Neural progenitor cell (in vitro differentiated cells): ENCODE measurements around the gene TNIK. TPM values are rescaled to one million over a fixed set of nuclear protein-coding genes. Genes with fewer than 3 reads are reported as not detected.

ENCODE experiments used
- DNase-seq: peaks from one replicate; pipeline ENCODE4 v3.0.0-alpha.2; 2016; ENCODE audit warnings: low spot score
- H2AFZ ChIP-seq: fragments of 200-600 bp; sonication (generic); replicated peaks from 2 replicates; pipeline ENCODE4 v1.6.1; 2016; ENCODE audit warnings: antibody characterized with exemption
- H3F3A ChIP-seq: fragments of 200-600 bp; sonication (generic); 2 replicates; pipeline ENCODE4 v1.6.1; 2016; ENCODE audit warnings: antibody characterized with exemption, low read depth
- H3K27ac ChIP-seq: fragments of 200-600 bp; sonication (generic); 2 replicates; pipeline ENCODE4 v1.5.1; 2016; ENCODE audit warnings: mild to moderate bottlenecking
- H3K27me3 ChIP-seq: fragments of 200-600 bp; sonication (generic); 2 replicates; pipeline ENCODE4 v1.6.1; 2016; ENCODE audit warnings: mild to moderate bottlenecking, moderate library complexity
- H3K36me3 ChIP-seq: fragments of 200-600 bp; sonication (generic); 2 replicates; pipeline ENCODE4 v1.5.1; 2016
- H3K4me1 ChIP-seq: fragments of 200-600 bp; sonication (generic); 2 replicates; pipeline ENCODE4 v1.6.1; 2016; ENCODE audit warnings: mixed run types
- H3K4me2 ChIP-seq: fragments of 200-600 bp; sonication (generic); 2 replicates; pipeline ENCODE4 v1.6.1; 2016
- H3K4me3 ChIP-seq: fragments of 200-600 bp; sonication (generic); 2 replicates; pipeline ENCODE4 v1.5.1; 2016
- H3K79me2 ChIP-seq: fragments of 200-600 bp; sonication (generic); 2 replicates; pipeline ENCODE4 v1.6.1; 2016; ENCODE audit warnings: low read depth
- H3K9ac ChIP-seq: fragments of 200-600 bp; sonication (generic); 2 replicates; pipeline ENCODE4 v1.6.1; 2016
- H3K9me3 ChIP-seq: fragments of 200-600 bp; sonication (generic); 2 replicates; pipeline ENCODE4 v1.5.1; 2016; ENCODE audit warnings: low read depth
- H4K20me1 ChIP-seq: fragments of 200-600 bp; sonication (generic); 2 replicates; pipeline ENCODE4 v1.6.1; 2016; ENCODE audit warnings: low read depth
- H3K27ac Mint-ChIP-seq: 3 replicates; pipeline ENCODE4 v1.8.0; 2021; ENCODE audit warnings: mixed read lengths
- H3K27me3 Mint-ChIP-seq: 2 replicates; pipeline ENCODE4 v1.8.0; 2022; ENCODE audit warnings: low read depth, mild to moderate bottlenecking, inconsistent platforms, moderate library complexity, mixed read lengths; ENCODE audit not compliant: insufficient read depth
- H3K36me3 Mint-ChIP-seq: 3 replicates; pipeline ENCODE4 v1.8.0; 2021; ENCODE audit warnings: mixed read lengths
- H3K4me1 Mint-ChIP-seq: 3 replicates; pipeline ENCODE4 v1.8.0; 2021; ENCODE audit warnings: mixed read lengths
- H3K4me3 Mint-ChIP-seq: 3 replicates; pipeline ENCODE4 v1.8.0; 2021; ENCODE audit warnings: mild to moderate bottlenecking, moderate library complexity, mixed read lengths
- H3K9me3 Mint-ChIP-seq: 3 replicates; pipeline ENCODE4 v1.8.0; 2020; ENCODE audit warnings: mixed read lengths
- CTCF ChIP-seq: fragments of 200-600 bp; sonication (generic); IDR thresholded peaks from 2 replicates; pipeline ENCODE4 v1.5.1; 2017; ENCODE audit warnings: antibody characterized with exemption, mild to moderate bottlenecking
- EZH2 ChIP-seq: fragments of 200-600 bp; sonication (generic); IDR thresholded peaks from 2 replicates; pipeline ENCODE4 v1.6.1; 2017; ENCODE audit warnings: antibody characterized with exemption, mild to moderate bottlenecking, moderate library complexity
- EZH2phosphoT487 ChIP-seq: fragments of 200-600 bp; sonication (generic); IDR thresholded peaks from 2 replicates; pipeline ENCODE4 v1.6.1; 2017; ENCODE audit warnings: antibody characterized with exemption
- total RNA-seq: library from RNA; depleted of rRNA; stranded (reverse); fragments of >200 nt; gene quantifications from 2 replicates; pipeline ENCODE4 v1.2.3, GENCODE V29; 2015; ENCODE audit warnings: low replicate concordance

The TNIK gene
- total RNA-seq, 1 donor from 2014 or later: 3.0 TPM

GRCh38 chr3:171388527-171388926 lies 71.7 kb downstream of the TNIK start:
- Mint-ChIP-seq H3K27me3 (no peaks in the 10 kb centered on the region), H3K27ac (peak overlapping the region; percentile 35), H3K36me3 (peaks cover 10% of the 10 kb centered on the region), H3K9me3 (peaks cover 6% of the 10 kb centered on the region), H3K4me1 (peaks cover 65% of the 10 kb centered on the region), H3K4me3 (no peak overlapping the region)
- Histone ChIP-seq H3K27ac (peak overlapping the region; percentile 72), H3K36me3 (no peaks in the 10 kb centered on the region), H3K9me3 (peaks cover 5% of the 10 kb centered on the region), H2AFZ (no peak overlapping the region), H3K4me2 (peak overlapping the region; percentile 50), H4K20me1 (no peaks in the 10 kb centered on the region), H3K79me2 (no peaks in the 10 kb centered on the region), H3K27me3 (no peaks in the 10 kb centered on the region), H3K4me3 (no peak overlapping the region), H3F3A (peaks cover 27% of the 10 kb centered on the region), H3K4me1 (peaks cover 54% of the 10 kb centered on the region), H3K9ac (no peak overlapping the region)
- DNase-seq: no peak
- no peak for TF ChIP-seq EZH2
- TF ChIP-seq CTCF: no peak
- no peak for TF ChIP-seq EZH2phosphoT487

- peaks cover 53% of the 10 kb centered on the region for H3K4me1 ChIP-seq
- H3K27me3 ChIP-seq: no peaks in the 10 kb centered on the region
- no peak overlapping the region for H3K4me3 Mint-ChIP-seq
- no peak overlapping the region for H3K4me2 ChIP-seq
- no peaks in the 10 kb centered on the region for H3K79me2 ChIP-seq
- H3K4me1 Mint-ChIP-seq: peaks cover 62% of the 10 kb centered on the region
- H3K4me3 ChIP-seq: no peak overlapping the region
- H3F3A ChIP-seq: peaks cover 22% of the 10 kb centered on the region
- peaks cover 8% of the 10 kb centered on the region for H3K36me3 Mint-ChIP-seq
- no peak overlapping the region for H3K27ac Mint-ChIP-seq
- H3K36me3 ChIP-seq: no peaks in the 10 kb centered on the region
- TF ChIP-seq EZH2 (no peak), CTCF (no peak), EZH2phosphoT487 (no peak)
- H2AFZ ChIP-seq: no peak overlapping the region
- H3K27ac ChIP-seq: no peak overlapping the region
- no peak overlapping the region for H3K9ac ChIP-seq
- H3K9me3 ChIP-seq: peaks cover 5% of the 10 kb centered on the region
- no peaks in the 10 kb centered on the region for H3K27me3 Mint-ChIP-seq
- H4K20me1 ChIP-seq: no peaks in the 10 kb centered on the region
- H3K9me3 Mint-ChIP-seq: peaks cover 6% of the 10 kb centered on the region
- no peak for DNase-seq
Observed at GRCh38 chr3:171387062-171387461, 73.1 kb downstream of the TNIK start.

- H3K4me3 Mint-ChIP-seq: no peak overlapping the region
- no peak overlapping the region for H3K4me3 ChIP-seq
- peak overlapping the region; percentile 87 for H2AFZ ChIP-seq
- no peak for TF ChIP-seq EZH2phosphoT487
- no peak for TF ChIP-seq CTCF
- TF ChIP-seq EZH2: no peak
- peak overlapping the region; percentile 71 for H3K27ac Mint-ChIP-seq
- peak overlapping the region; percentile 49 for H3K4me2 ChIP-seq
- no peaks in the 10 kb centered on the region for H3K9me3 Mint-ChIP-seq
- DNase-seq: no peak
- no peak overlapping the region for H3K9ac ChIP-seq
- peaks cover 2% of the 10 kb centered on the region for H3K36me3 Mint-ChIP-seq
- H3F3A ChIP-seq: peaks cover 27% of the 10 kb centered on the region
- H4K20me1 ChIP-seq: no peaks in the 10 kb centered on the region
- no peak overlapping the region for H3K27ac ChIP-seq
- no peaks in the 10 kb centered on the region for H3K9me3 ChIP-seq
- H3K4me1 Mint-ChIP-seq: peaks cover 75% of the 10 kb centered on the region
- no peaks in the 10 kb centered on the region for H3K36me3 ChIP-seq
- H3K27me3 Mint-ChIP-seq: no peaks in the 10 kb centered on the region
- H3K79me2 ChIP-seq: no peaks in the 10 kb centered on the region
- H3K4me1 ChIP-seq: peaks cover 64% of the 10 kb centered on the region
- no peaks in the 10 kb centered on the region for H3K27me3 ChIP-seq
Observed at GRCh38 chr3:171385086-171385485, 75.1 kb downstream of the TNIK start.
